ENCODE measurements around the gene PTK6. TPM values are rescaled to one million over a fixed set of nuclear protein-coding genes. Genes with fewer than 3 reads are reported as not detected.

The PTK6 gene
- total and polyA plus RNA-seq, 2 of the 13 experiments (the other 11 are each of a cell fraction or from before 2014, with no cell fraction given) = 0.08 TPM; not detected in 1

GRCh38 chr20:63521602-63522001, 15.6 kb downstream of the PTK6 start:
- 35% methylated on average over 22 of the region's 23 CpGs for WGBS (ENCODE audit: low lambda C conversion rate)
- H3K27ac ChIP-seq (ENCODE audit: extremely low read length, insufficient read depth, low read length) = no peak overlapping the region

More at GRCh38 chr20:63521602-63522001, 15.6 kb downstream of the PTK6 start:
- TF ChIP-seq ZNF512 (CRISPR knock-in tag; IDR thresholded peaks at IDR 0.05) (no peak), NFE2L1 (CRISPR knock-in tag; IDR thresholded peaks at IDR 0.05; ENCODE audit: borderline replicate concordance) (0 out of 2 replicates have a peak, but pooled peaks have one; percentile 2), ZNF619 (CRISPR knock-in tag; IDR thresholded peaks at IDR 0.05) (0 out of 2 replicates have a peak, but pooled peaks have one; percentile 1), PCBP1 (IDR thresholded peaks at IDR 0.05; ENCODE audit: borderline replicate concordance, low read depth, low read length) (peak; percentile 55; the same call in 1 of the 2 replicates), ZNF777 (CRISPR knock-in tag; IDR thresholded peaks at IDR 0.05) (no peak), HNRNPK (IDR thresholded peaks at IDR 0.05; ENCODE audit: low read depth, low read length, poor library complexity, severe bottlenecking) (peak; percentile 87), ZBTB33 (CRISPR knock-in tag; IDR thresholded peaks at IDR 0.05) (peak; percentile 19; the same call in 1 of the 2 replicates)
- H4K20me1 ChIP-seq (ENCODE audit: insufficient read depth, low read length) = peaks cover 2% of the 10 kb centered on the region; the same call in 1 of the 2 replicates
- no peaks in the 10 kb centered on the region for H3K36me3 ChIP-seq (replicated peaks in 1 of 2; ENCODE audit: control insufficient read depth in 1 of 2, insufficient read depth in 2 of 2, low read length in 2 of 2)
- H2AFZ ChIP-seq (ENCODE audit: low read length) = no peak overlapping the region
- peak overlapping the region; percentile 38 for H3K4me2 ChIP-seq (ENCODE audit: low read depth, low read length)
- ChIA-PET CTCF (ENCODE audit: low intra/inter-chr PET ratio, low total read pairs) (no interaction called here), POLR2A (interaction anchor here (1.1 to 2.1 kb wide), 5 partner anchors 14 to 105 kb away, joined by 3 to 11 read pairs (median 8); partner anchors contain the start of genes GMEB2, HELZ2 and PTK6)
- peak; percentile 20 for ATAC-seq
- no peak for FAIRE-seq
- H3K27me3 ChIP-seq (ENCODE audit: control insufficient read depth in 1 of 2, insufficient read depth in 2 of 2, low read length in 2 of 2) = peaks cover 24 to 46% of the 10 kb centered on the region in 2 experiments
- no peak for DNase-seq (ENCODE audit: low spot score)
- H3K79me2 ChIP-seq (ENCODE audit: insufficient read depth, low read length) = no peaks in the 10 kb centered on the region
- no TSS peak for BruUV-seq (replicated peaks)
- intact Hi-C loops (cut with micrococcal nuclease; ENCODE audit: unreplicated experiment) (no loop called here), in situ Hi-C loops (cut with HindIII; ENCODE audit: extremely low pct_ligation_motif_present, low pct_unique_long_range_greater_than_20kb) (no loop called here)
- H3K9ac ChIP-seq (ENCODE audit: insufficient read depth, low read depth, low read length) = 0 out of 2 replicates have a peak overlapping the region, but pooled peaks have one; percentile 40
- H3K4me3 ChIP-seq (replicated peaks in 1 of 3; ENCODE audit: insufficient read depth in 1 of 3, low read depth in 2 of 3, low read length in 3 of 3) = peak overlapping the region; percentile 35 to 66 (median 66); a peak in 4 of 6 replicates
- no peaks in the 10 kb centered on the region for H3K9me3 ChIP-seq (ENCODE audit: low read length)
- peaks cover 11% of the 10 kb centered on the region for H3K4me1 ChIP-seq (ENCODE audit: insufficient read depth, low read length)

Measured in HepG2 (cell line).